Esophagus mucosa (tissue), 1 donor: Measurements from ENCODE around the gene MSL1. TPM values are rescaled to one million over a fixed set of nuclear protein-coding genes. Genes with fewer than 3 reads are reported as not detected.

Experiments used
- ATAC-seq: fragments of 200-7000 bp; cut with Tn5 transposase; one replicate; pipeline ENCODE4 v1.9.1; 2020
- total RNA-seq: library from RNA; stranded (reverse); gene quantifications from one replicate; pipeline ENCODE4 v1.2.4, GENCODE V29; 2023
- donor health status: DM: yes; HTN: yes; CAD: no.

The MSL1 gene
- total RNA-seq, 1 donor from 2014 or later = 36.1 TPM

DNA sequence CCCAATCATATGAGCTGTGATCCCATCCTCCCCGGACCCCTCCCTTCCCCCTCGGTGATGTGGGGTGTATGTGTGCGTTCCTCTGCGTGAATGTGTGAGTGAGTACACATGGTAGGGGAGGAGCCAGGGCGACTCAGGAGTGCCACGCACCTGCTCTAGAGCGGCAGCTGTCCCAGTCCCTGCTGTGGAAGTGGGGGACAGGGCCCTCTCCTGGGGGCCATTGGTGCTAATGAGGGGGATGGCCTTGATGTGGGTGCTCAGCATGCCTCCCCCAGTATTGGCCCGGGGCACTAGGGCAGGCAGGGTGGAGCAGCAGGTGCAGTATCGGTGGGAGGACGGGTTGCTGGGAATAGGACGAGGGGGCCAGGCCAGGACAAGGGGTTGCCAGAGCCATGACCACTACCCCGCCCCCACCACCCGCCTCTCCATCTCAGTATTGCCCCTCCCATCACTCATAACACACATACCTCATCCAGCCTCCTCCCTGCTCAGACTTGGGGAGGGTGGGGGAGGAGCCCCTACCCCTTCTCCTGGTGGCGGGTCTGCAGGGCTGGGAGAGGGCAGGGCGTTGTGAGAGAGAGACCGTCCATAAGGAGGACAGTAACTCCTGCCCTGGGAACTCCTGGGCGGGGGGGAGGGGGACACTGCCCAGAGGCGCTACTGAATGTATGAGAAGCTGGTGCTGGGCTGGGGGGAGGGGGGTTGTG, 29.9 kb upstream of the MSL1 start:
- ATAC-seq = peak; percentile 5

DNA sequence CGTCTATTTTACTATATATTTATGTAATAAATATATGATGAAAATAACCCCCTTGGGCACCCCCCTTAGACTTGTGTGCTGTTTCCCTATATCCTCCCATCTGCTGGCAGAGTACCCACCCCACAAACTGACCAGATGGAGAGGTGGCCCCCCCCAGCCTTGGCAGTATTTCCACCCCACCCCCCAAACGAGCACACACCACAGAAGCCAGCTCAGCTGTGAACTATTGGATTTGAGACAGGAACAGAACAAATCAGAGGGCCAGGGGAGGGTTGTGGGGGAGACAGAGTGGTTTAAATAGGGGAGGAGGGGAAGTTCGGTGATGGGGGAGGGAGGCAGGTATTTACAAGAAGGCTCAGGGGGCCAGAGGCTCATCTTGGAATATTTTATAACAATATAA, 29.2 kb upstream of the MSL1 start:
- no peak for ATAC-seq

DNA sequence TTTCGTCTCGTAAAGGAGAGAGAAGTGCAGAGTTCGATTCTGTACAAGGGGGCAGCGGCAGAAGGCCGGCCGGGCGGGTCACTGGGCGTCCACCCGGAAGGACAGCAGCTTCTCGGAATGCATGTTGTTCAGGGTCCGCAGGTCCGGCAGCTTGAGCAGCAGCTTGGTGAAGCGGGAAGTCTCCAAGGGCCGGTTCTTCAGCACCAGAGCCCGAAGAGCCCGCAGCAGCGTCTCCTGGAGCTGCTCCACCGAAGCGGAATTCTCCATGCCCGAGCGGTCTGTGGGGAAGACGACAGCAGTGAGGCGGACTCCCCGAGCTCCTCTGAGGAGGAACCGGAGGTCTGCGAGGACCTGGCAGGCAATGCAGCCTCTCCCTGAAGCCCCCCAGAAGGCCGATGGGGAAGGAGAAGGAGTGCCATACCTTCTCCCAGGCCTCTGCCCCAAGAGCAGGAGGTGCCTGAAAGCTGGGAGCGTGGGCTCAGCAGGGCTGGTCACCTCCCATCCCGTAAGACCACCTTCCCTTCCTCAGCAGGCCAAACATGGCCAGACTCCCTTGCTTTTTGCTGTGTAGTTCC, 28.7 kb upstream of the MSL1 start:
- no peak for ATAC-seq

DNA sequence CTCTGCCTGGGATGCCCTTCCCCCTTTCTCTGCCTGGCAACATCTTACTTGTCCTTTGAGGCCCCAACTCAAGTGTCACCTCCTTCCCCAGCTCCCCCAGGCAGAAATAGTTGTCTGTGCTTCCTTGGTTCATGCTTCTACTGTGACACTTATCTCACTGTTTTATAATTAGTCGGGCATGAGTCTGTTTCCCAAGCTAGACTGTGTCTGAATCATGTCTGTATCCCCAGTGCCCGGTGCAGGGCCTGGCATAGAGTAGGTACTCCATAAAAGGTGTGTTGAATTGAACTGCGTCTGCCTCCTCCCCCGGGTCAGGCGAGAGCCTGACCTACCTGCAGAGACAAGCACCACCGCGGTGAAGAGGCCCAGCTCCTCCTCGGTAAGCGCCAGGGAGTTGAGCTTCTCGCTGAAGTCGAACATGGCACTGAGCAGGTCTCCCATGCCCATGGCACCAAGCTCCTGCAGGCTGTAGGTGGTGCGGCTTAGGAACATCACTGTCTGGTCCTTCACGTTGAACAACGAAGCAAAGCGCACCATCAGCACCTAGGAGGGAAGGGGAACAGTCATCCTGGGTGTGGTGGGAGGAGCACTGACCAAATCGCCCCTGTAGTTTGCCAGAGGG, 28.1 kb upstream of the MSL1 start:
- ATAC-seq = peak; percentile 19

DNA sequence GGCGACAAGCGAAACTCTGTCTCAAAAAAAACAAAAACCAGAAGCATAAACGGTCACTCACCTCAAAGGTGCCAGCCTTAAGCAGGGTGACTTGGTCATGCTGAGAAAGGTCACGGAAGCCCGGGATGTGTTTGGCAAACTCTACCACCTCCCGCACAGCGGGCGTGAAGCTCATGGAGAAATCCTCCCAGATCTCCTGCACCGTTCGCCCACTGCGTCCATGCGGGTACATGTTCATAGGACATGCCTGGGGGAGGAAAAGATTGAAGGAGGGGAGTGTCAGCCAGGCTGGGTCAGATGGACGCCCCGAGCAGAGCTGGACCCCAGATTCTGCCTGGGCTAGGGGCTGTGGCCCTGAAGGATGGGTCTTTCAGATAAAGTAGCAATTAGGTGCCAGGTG, 26.9 kb upstream of the MSL1 start:
- ATAC-seq = no peak

DNA sequence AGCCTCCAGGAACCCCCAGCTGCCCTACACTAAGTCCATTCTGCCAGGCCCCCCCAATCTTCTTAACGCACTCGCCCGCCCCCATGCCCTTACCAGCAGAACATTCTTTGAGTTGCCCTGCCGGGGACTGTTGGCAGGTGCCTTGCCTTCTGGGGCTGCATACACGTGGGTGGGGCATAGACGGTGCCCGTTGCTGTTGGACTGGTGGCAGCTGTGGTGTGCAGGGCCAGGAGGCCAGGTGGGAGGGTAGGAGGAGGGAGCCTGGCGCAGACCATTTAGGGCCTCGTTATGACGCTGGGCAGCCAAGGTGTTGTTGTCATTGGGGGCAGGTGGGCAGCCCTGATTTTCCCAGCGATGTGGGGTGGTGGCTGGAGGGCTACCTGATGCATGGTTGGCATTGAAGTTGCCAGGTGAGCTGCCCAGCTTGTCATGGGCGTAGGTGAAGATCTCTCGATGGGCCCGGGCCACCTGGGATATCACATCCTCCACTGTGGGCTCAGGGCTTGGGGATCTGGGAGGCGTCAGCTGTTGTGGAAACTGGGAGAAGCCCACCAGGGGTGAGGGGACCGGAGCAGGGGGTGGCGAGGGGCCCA, 26.3 kb upstream of the MSL1 start:
- no peak for ATAC-seq

DNA sequence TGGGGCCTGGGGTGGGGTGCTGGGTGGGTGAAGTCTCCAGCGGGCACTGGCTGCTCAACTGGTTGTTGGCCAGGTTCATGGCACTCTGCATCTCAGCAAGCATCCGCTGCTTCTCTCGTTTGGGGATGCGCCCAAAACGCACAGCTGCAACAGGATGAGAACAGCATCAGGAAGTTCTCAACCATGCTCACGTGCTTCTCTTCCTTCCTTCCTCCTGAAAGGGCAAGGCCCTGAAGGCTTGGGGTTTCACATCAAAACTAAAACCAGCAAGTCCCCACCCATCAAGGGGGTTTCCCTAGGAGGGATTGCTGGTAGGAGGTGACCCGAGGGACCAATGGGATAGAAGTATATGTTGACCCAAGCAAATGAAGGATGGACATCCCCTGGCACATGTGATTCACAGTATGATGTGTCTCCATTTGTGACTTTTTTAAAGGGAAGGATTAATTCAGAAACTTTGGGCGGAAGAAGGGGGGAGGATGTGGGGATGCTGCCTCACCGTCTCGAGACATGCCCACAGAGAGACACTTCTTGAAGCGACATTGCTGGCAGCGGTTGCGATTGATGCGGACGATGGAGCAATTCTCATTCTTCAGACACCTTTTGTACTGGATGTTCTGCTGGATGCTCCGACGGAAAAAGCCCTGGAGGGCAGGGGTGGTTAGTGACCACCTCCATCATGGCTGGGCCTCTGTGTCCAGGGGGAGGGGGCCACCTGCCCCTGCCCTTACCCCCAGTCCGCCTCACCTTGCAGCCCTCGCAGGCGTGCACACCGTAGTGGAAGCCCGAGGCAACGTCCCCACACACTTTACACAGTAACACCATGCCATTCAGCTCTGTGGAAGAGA, 25.6 kb upstream of the MSL1 start:
- ATAC-seq = no peak

DNA sequence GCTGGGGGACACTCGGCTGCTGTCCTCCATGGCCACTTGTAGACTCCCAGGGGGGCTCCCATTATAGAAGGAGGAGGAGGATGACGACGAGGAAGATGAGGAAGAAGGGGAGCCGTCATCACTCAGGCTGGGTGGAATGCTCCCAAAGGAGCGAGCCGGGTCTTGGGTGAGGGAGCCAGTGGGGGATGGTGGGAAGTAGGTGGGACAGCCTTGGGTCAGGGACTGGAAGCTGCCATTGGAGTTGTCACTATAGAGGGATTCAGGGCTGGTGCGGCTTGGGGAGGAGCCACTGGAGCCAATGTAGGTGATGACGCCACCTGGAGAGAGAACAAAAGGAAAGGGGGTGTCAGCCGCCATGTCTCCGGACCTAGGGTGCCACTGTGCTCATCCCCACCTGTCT, 24.7 kb upstream of the MSL1 start:
- ATAC-seq = no peak

DNA sequence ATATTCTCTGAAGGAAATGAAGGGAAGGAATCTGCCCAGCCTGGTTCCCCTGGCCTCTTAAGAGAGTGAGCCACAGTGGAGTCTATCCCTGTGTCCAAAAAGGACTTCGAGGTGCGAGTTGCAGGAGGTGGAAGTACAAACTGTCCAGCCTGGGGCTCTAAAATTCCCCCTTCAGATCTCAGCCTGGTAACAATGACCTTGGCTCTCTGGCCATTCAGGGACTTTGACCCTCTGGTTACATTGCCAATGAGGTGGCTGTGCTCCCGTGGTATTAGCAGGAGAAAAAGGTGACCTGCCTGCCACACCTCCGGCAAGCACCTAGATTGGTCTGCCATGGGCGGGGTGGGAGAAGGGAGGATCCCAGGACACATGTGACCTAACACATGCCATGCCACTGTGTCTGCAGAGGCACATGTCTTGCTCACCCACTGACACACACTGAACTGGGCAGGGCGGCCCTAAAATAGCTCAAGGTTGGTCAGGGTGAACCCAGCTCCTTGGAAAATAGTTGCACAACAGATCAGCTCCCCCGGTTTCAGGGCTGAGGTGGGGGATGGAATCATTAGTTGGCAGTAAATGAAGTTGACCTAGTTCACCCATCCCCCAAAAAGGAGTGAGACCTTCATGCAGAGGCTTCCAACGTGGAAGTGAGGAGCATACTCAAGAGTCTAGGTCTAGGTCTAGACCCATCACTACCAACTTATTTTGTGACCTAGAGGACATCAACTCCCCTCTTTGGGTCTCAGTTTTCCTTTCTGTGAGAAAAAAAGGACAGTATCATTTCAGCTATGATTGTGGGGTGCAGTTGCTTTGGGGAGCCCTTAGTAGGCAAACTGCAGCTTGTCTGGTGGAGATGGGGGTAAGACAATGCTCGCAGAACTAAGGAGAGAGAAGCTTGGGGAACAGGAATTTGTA, 23.6 kb upstream of the MSL1 start:
- peak; percentile 63 for ATAC-seq

DNA sequence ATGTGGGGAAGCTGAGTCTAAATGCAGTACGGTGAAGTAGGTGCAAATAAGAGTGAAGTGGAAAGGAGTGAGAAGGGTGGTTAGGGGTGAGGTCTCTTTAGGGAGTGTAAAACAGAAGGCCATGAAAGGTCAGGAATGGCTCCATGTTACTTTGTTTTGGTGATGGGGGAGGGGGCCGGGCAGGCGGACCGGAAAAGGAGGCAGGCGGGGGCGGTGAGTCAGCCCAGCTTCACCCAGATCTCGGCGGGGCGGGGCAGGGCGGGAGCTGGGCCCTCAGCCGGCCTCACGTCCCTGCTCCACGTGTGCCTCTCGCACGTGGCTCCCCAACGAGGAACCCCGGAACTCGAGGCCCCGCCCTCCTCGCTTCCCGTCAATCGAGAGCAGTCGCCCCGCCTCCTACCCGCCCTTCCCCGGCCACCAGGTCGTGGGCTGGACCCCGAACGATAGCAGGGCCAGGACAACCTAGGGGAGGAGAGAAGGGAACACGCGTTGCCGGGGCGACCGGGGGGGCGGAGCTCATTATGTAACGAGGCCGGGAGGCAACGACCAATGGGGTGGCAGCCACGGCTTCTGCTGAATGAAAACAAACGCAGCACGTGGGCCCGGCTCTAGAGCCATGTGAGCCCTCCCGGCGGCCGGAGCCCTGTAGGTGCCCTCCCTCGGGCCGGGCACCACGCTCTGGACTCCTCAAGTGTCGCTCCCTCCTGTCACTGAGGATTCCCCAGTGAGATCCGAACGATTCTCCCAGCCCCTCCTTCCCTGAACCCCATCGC, 22.7 kb upstream of the MSL1 start:
- ATAC-seq = peak; percentile 76

DNA sequence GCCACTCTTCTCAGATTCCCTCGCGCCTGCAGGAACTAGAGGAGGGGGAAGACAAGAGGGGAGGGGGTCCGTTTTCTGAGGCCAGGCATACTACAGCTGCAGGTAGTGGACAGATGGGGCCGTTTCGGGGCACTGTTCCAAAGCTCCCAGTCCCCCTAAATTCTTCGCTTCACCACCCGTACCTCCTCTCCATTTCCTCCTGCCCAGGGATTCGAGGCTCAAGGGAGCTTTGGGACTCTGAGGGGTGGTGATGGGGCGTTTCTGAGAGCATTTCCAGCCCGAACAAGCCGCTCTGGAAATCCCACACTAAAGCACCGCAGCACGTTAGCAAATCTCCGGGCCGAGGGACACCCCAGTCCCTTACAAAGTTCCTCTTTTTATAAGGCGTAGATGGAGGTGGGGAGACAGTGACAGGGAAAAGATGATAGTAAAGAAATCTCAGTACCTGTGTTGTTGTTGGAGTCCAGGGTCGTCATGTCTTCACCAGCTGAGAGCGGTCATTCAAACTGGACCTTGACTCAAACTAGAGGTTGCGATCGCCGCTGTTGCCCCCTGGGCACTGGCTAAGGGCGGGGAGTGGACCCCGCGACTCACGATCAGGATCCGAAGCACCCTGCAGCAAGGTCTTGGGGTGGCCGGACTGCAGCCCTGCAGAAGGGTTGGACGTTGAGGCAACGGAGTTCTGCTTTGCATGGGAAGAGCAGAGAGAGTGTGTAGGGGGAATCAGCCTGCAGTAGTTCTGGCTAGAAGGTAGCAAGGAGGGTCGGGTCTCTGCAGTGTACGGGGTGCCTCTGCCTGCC, 22.0 kb upstream of the MSL1 start:
- no peak for ATAC-seq

DNA sequence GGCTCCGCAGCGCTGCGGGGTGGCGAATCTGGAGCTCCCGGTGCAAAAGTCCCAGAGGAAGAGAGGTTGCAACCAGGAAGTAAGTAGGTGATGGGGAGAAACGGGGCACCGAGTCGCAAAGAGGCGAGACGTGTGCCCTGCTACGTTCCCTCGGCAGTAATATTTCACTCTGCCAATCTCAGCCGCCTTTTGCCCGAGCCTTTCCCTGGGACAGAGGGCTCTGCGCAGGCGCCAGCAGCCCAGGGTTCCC, 21.4 kb upstream of the MSL1 start, which contains the start of gene NR1D1:
NR1D1 (minus strand) TSS at position 171 of the 250 bp plus-strand sequence. CDS start 495 bp downstream, outside the sequence.
- no peak for ATAC-seq

DNA sequence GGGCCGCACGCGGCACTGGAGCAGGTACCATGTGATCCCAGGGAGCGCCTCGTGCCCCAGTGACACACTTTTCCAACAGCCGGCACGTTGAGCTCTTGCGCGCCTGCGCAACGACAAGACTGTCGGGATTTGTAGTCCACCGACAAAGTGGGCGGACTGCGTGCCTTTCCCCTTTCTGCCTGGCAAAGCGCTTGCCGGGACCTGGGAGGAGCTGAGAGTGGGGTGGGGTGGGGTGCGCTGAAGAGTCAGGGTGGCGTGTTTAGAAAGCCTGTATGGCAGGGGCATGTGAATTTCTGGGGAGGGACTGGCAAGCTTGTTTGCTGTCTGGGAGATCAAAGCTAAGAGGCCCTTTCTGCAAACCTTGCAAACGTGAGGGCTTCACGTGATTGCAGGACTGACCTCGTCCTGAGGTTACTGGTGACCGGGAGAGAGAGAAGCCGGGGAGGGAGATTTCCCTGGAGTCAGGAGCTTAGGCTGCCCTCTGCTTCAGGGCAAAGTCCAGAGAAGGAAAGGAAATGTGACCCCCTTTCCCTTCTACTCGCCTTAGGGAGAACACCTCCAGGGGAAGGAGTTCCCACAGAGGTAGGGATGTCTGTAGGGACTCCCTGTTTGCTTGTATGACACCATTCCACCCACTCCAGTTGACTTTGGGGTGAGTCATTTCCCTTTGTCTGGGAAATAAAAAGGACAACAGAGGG, 21.0 kb upstream of the MSL1 start:
- ATAC-seq = peak; percentile 58

DNA sequence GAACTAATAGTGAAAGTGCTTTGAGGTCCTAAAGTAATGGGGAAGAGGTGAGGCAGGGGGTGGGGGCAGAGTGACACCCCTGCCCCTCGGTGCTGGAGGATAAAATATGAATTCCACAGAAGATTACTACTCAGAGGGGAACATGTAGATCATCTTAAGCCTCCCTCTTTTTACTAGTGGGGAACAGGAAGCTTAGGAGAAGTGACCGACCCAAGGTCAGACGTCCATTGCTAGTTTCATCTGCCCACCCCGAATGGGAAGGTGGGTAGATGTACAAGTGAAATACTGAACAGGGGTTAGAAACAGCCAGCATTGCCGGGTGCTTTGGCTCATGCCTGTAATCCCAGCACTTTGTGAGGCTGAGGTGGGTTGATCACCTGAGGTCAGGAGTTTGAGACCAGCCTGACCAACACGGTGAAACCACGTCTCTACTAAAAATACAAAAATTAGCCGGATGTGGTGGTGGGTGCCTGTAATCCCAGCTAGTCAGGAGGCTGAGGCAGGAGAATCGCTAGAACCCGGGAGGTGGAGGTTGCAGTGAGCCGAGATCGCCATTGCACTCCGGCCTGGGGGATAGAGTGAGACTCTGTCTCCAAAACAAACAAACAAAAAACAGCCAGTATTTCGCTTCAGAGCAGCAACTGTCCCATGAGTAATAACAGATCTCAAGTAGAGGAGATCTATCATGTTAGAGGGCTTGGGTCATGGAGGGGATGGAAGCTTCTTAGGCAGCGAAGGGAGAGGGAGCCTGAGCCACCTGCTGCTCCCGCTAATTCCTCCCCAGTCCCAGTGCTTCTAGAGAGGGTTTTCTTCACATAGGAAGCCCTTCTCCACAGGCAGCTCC, 20.2 kb upstream of the MSL1 start:
- ATAC-seq = no peak

DNA sequence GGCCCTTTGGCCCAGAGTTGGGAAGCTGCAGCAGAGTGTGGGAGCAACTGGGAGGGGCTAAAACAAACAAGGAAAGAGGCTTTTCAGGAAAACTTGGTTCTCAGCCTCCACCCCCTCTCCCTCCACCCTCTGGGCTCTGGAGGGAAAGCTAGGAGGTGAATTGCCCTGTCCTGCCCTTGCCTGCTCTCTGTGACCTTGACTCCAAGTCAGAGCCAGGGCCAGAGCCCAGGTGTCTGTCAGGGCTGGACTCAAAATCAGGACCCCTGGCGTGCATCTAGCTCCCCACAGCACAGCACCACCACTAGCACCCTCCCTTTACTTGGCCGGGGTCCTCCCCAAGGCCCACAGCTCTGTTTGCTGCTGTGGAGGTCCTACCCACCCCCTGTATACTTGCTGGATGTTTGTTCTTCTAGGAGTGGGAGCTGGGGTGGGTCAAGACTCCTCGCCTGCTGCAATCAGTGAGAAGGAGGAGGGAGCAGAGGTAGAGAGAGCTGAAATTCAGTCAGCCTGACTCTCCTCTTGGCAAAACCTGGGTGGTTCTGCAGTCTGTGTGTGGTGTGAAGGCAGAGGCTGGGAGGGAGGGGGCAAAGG, 18.6 kb upstream of the MSL1 start:
- no peak for ATAC-seq

DNA sequence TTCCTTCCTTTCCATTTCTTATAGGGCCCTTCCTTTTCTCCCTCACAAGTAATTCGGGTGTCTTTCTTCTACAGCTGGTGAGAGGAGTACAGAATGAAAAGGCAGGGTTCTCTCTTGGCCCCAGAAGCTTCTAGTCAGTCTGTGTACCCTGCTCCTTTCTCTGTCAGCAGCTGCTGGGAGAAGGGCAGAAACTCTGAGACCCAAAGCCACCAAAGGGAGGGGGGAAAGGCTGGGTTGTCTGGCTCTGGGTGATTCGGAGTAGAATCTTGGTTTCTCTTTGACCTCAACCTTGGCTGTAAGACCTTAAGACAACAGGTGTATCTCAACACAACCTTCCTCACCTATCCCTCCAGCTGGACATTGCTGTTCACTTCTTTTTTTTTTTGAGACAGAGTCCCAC, 18.1 kb upstream of the MSL1 start:
- no peak for ATAC-seq

DNA sequence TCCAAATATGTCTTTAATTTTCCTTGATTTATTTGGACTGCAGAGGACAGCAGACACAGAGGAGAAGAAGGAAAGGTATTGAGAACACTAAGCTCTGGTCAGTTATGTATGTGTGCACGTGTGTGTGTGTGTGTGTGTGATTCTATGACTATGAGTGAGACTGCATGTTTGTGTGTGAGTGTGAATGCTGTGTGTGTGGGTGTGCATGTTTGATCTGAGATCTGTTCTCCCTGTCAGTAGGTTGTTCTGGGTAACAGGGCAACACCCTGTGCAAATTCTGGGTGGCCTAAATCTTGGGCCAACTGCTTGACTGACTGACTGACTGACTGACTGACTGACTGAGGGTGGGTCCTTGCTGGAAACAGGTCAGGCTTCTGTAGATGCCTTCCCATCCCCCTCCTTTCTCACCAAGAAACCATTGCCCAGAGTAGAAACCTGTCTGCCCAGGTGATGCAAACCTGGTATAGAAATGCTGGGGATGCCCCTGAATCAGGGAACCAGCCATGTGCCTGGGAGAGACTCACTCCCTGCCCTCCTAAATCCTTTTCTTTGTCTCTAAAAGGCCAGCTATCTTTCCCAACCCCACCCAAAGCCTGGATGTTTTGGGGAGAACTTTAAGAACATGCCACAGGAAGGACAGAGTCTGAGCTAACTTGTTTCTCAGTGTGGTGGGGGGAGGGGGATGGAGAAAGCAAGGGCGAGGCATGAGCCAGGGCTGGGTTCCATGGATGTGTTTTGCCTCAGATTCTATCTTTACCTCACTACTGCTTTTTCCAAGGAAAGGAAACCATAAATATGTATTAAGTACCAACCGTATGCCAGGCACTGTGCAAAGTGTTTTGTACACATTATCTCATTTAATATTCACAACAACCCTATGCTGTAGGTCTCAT, 16.9 kb upstream of the MSL1 start:
- ATAC-seq = peak; percentile 65
